GM19395 (cell line): Measurements from ENCODE around the gene GPR108.

Experiments used
- ATAC-seq: cut with Tn5 transposase; IDR thresholded peaks from one replicate; pipeline ENCODE4 v1.9.1; 2021; ENCODE audit warnings: mild to moderate bottlenecking, moderate library complexity; ENCODE audit not compliant: unreplicated experiment

GPR108 gene

GRCh38 chr19:6682607-6683128 lies 54.7 kb downstream of the GPR108 start:
- ATAC-seq, result no peak

DNA sequence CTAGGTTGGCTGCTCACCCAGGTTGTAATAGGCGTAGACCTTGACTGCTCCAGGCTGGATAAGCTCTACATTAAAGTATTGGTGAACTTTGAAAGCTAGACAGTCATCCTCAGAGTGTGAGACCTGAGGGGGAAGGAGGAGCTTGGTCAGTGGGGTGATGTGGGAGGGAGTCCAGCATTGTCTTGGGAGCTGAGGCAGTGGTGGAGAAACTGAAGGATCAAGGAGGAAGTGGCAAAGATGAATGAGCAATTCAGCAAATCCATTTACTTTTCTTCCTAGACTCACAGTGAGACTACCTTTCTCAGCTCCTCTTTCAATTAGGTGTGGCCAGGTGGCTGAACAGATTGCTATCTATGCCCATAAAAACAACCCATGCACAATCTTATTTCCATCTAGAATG lies 57.2 kb downstream of the GPR108 start:
- ATAC-seq, result no peak
